DMS53 treated with DMSO at 0.1 percent for 48 hours (cell line): Measurements from ENCODE around the gene RBMX.
"Not testable (repeated sequence)": the region's sequence is repeated elsewhere in the genome, so short reads cannot be mapped to it uniquely, and the experiment has no call there.

Experiments
- DNase-seq: peaks from one replicate; lab custom pipeline; 2025; ENCODE audit not compliant: unreplicated experiment; lab: John Stamatoyannopoulos, UW

The RBMX gene

GRCh38 chrX:136880452-136881013, at the start of gene RBMX:
RBMX (minus strand) TSS chrX:136880725; CDS start chrX:136879427, 1,298 bp downstream.
- peak; percentile 87 for DNase-seq

GRCh38 chrX:136921438-136921837, 40.9 kb upstream of the RBMX start:
- not testable (repeated sequence) for DNase-seq

GRCh38 chrX:136920001-136920400, 39.5 kb upstream of the RBMX start:
- no peak for DNase-seq

- DNase-seq: no peak
These were observed 36.3 kb upstream of the RBMX start for GRCh38 chrX:136916827-136917226.

- not testable (repeated sequence) for DNase-seq
These were observed 31.1 kb upstream of the RBMX start for GRCh38 chrX:136911661-136912060.

GRCh38 chrX:136911253-136911652, 30.7 kb upstream of the RBMX start:
- DNase-seq: no peak

- no peak for DNase-seq
These were observed 30.1 kb upstream of the RBMX start for GRCh38 chrX:136910565-136911035.

GRCh38 chrX:136909706-136910564, 29.4 kb upstream of the RBMX start:
- peak; percentile 69 for DNase-seq

GRCh38 chrX:136909119-136909705, 28.7 kb upstream of the RBMX start:
- DNase-seq: peak; percentile 79

- no peak for DNase-seq
These were observed 27.1 kb upstream of the RBMX start for GRCh38 chrX:136907621-136908020.

- no peak for DNase-seq
These were observed 26.5 kb upstream of the RBMX start for GRCh38 chrX:136906921-136907510.

GRCh38 chrX:136904067-136904466, 23.5 kb upstream of the RBMX start:
- not testable (repeated sequence) for DNase-seq

- not testable (repeated sequence) for DNase-seq
These were observed 19.5 kb upstream of the RBMX start for GRCh38 chrX:136900071-136900470.

- no peak for DNase-seq
These were observed 18.7 kb upstream of the RBMX start for GRCh38 chrX:136899221-136899620.

- DNase-seq: not testable (repeated sequence)
These were observed 18.2 kb upstream of the RBMX start for GRCh38 chrX:136898752-136899151.

- DNase-seq: no peak
These were observed 15.8 kb upstream of the RBMX start for GRCh38 chrX:136896121-136896914.

- no peak for DNase-seq
These were observed 11.9 kb upstream of the RBMX start for GRCh38 chrX:136892412-136892811.

GRCh38 chrX:136890596-136890995, 10.1 kb upstream of the RBMX start:
- not testable (repeated sequence) for DNase-seq

- no peak for DNase-seq
These were observed 8.7 kb upstream of the RBMX start for GRCh38 chrX:136889269-136889668.

- no peak for DNase-seq
These were observed 498 bp downstream of the RBMX start for GRCh38 chrX:136880003-136880451.
